Neural crest cell (in vitro differentiated cells): Measurements from ENCODE around the gene ADD2. TPM values are rescaled to one million over a fixed set of nuclear protein-coding genes. Genes with fewer than 3 reads are reported as not detected.

Experiments used
- DNase-seq: peaks from one replicate; pipeline ENCODE4 v3.0.0; 2021; ENCODE audit warnings: low read depth, mixed read lengths, low spot score
- H3K27ac Mint-ChIP-seq: one replicate; pipeline ENCODE4 v1.8.0; 2021; ENCODE audit warnings: mild to moderate bottlenecking, mixed read lengths; ENCODE audit not compliant: unreplicated experiment
- H3K27me3 Mint-ChIP-seq: 2 replicates; pipeline ENCODE4 v1.8.0; 2021; ENCODE audit warnings: low read depth, mild to moderate bottlenecking, mixed read lengths
- H3K36me3 Mint-ChIP-seq: 2 replicates; pipeline ENCODE4 v1.8.0; 2021; ENCODE audit warnings: low read depth, mild to moderate bottlenecking, mixed read lengths
- H3K4me1 Mint-ChIP-seq: 2 replicates; pipeline ENCODE4 v1.8.0; 2021; ENCODE audit warnings: mixed read lengths
- H3K4me3 Mint-ChIP-seq: one replicate; pipeline ENCODE4 v1.8.0; 2021; ENCODE audit warnings: mild to moderate bottlenecking, mixed read lengths
- H3K9me3 Mint-ChIP-seq: 2 replicates; pipeline ENCODE4 v1.8.0; 2021; ENCODE audit warnings: mixed read lengths
- total RNA-seq: library from RNA; stranded (reverse); gene quantifications from 2 replicates; pipeline ENCODE4 v1.2.1, GENCODE V29; 2021
- TF ChIP-seq, protein P1 (sequence below): fragments of 200-600 bp; sonication (generic); conservative IDR thresholded peaks from 2 replicates; pipeline ENCODE4 v1.5.0; 2021; ENCODE audit warnings: antibody characterized with exemption, mild to moderate bottlenecking

ADD2 gene
- total RNA-seq, 1 donor from 2014 or later: 31.8 TPM

DNA sequence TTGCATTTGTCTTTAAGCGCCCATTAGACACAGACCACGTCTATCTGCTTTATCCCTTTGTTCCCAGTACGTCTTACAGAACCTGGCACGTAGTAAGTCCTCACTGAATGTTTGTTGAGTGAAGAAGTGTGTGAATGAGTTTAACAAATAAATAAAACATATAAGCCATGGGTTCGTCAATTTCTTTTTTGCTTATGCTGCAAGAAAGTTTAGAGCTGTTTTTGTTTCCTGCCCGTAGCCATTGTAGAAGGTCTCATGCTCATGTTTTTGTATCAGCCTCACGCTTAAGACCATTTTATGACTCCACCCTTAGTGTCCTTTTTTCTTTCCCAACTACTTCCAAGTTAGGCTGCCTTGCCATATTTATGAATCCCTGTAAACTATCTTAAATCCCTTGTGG lies 2.5 kb downstream of the ADD2 start:
- no peak overlapping the region for H3K27ac Mint-ChIP-seq
- peak overlapping the region; percentile 32 for H3K4me3 Mint-ChIP-seq
- no peaks in the 10 kb centered on the region for H3K9me3 Mint-ChIP-seq
- no peak for DNase-seq
- TF ChIP-seq, protein P1, sequence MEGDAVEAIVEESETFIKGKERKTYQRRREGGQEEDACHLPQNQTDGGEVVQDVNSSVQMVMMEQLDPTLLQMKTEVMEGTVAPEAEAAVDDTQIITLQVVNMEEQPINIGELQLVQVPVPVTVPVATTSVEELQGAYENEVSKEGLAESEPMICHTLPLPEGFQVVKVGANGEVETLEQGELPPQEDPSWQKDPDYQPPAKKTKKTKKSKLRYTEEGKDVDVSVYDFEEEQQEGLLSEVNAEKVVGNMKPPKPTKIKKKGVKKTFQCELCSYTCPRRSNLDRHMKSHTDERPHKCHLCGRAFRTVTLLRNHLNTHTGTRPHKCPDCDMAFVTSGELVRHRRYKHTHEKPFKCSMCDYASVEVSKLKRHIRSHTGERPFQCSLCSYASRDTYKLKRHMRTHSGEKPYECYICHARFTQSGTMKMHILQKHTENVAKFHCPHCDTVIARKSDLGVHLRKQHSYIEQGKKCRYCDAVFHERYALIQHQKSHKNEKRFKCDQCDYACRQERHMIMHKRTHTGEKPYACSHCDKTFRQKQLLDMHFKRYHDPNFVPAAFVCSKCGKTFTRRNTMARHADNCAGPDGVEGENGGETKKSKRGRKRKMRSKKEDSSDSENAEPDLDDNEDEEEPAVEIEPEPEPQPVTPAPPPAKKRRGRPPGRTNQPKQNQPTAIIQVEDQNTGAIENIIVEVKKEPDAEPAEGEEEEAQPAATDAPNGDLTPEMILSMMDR: no peak
- no peaks in the 10 kb centered on the region for H3K36me3 Mint-ChIP-seq
- H3K27me3 Mint-ChIP-seq: peaks cover 50% of the 10 kb centered on the region
- H3K4me1 Mint-ChIP-seq: peaks cover 12% of the 10 kb centered on the region

DNA sequence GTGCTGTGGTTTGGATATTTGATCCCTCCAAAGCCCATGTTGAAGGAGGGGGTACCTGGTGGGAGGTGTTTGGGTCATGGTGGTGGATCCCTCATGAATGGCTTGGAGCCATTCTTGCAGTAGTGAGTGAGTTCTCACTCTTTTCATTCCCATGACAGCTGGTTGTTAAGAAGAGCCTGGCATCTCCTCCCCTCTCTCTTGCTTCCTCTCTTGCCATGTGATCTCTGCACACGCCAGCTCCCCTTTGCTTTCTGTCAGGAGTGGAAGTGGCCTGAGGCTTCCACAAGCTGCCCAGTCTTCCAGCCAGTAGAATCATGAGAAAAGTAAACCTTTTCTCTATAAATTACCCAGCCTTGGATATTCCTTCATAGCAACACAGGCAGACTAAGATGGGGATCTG lies 8.6 kb downstream of the ADD2 start:
- Mint-ChIP-seq H3K9me3 (no peaks in the 10 kb centered on the region), H3K27me3 (peaks cover 4% of the 10 kb centered on the region), H3K27ac (no peak overlapping the region)

DNA sequence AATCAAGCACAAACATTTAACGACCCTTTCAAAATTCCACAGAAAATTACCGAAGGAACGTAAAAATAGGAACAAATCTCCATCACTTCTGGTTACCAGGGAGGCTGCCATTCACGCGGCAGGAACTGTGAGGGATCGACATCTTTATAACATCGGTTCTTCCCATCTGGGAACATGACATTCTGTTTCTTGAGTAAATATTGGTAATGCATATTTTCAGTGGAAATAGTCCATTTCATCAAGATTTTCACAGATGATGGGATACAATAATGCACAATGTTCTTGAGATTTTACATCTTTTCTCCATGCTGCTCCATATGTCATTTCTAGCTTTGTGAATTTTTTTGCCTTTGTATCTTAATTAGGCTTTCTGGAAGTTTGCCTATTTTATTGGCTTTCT lies 10.0 kb downstream of the ADD2 start:
- Mint-ChIP-seq H3K27me3 (no peaks in the 10 kb centered on the region), H3K36me3 (no peaks in the 10 kb centered on the region), H3K4me1 (no peaks in the 10 kb centered on the region), H3K4me3 (no peak overlapping the region), H3K9me3 (no peaks in the 10 kb centered on the region), H3K27ac (no peak overlapping the region)
- TF ChIP-seq, protein P1: no peak
- DNase-seq: no peak

More for the DNA sequence above, 8.6 kb downstream of the ADD2 start:
- Mint-ChIP-seq H3K4me3 (no peak overlapping the region), H3K36me3 (no peaks in the 10 kb centered on the region), H3K4me1 (no peaks in the 10 kb centered on the region)
- DNase-seq: no peak
- TF ChIP-seq, protein P1: no peak

DNA sequence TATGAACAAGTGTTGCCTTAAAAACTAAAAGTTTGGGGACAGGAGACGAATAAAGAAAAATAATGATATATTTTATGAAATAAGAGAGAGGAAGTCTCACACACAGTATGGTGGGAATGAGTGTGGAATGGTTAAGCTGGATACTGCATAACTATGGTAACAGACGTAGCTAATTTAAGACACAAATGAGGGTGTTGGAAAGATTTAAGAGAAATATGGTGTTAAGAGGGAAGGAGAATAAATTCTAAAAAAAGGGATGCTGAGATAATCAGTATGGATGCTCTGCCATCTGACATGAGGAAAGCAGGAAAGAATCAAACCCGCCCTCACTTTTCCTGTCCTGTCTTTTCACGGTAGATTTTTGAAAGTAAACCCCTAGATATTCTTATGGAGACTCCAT lies 10.6 kb downstream of the ADD2 start:
- no peak for DNase-seq
- H3K27me3 Mint-ChIP-seq: no peaks in the 10 kb centered on the region
- H3K9me3 Mint-ChIP-seq: no peaks in the 10 kb centered on the region
- H3K36me3 Mint-ChIP-seq: no peaks in the 10 kb centered on the region
- no peak overlapping the region for H3K4me3 Mint-ChIP-seq
- no peaks in the 10 kb centered on the region for H3K4me1 Mint-ChIP-seq
- TF ChIP-seq, protein P1: no peak
- no peak overlapping the region for H3K27ac Mint-ChIP-seq

DNA sequence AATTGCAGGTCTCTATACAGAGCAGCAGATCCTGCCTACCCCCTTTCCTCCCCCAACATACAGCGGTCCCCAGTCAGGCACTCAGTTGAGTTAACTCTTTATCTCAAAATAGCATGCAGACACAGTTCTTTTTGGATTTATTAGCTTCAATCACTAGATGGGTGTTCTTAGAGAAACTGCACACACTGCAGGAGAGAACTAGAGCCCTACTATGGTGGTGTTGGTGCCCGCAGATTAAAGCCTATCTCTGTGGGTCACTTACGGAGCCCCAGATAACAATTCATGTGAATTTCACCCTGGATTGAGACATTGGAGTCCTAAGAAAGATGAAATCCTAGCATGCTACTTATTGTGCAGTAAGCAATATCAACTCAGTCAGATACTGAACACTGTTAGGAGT lies 11.9 kb downstream of the ADD2 start:
- no peaks in the 10 kb centered on the region for H3K27me3 Mint-ChIP-seq
- no peak overlapping the region for H3K27ac Mint-ChIP-seq
- no peak overlapping the region for H3K4me3 Mint-ChIP-seq
- H3K4me1 Mint-ChIP-seq: no peaks in the 10 kb centered on the region
- no peaks in the 10 kb centered on the region for H3K9me3 Mint-ChIP-seq
- DNase-seq: no peak
- no peaks in the 10 kb centered on the region for H3K36me3 Mint-ChIP-seq
- TF ChIP-seq, protein P1: no peak

DNA sequence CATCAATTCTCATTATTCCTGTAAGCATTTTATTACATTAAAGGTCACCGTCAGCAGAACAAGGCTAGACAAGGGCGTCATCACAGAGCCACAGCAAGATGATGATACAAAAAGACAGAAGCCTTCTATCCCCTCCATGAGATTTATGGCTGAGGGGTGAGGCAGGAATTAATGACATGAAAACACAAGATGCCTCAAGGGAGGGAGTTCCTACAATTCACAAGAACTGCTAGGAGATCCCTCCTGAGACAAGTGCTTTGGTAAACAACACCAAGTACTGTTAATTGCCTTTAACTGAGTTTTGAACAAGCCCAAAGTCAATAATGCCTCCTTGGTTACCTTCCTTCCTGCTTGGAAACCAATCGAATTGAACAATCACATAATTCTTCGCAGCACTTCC lies 14.1 kb downstream of the ADD2 start:
- H3K4me3 Mint-ChIP-seq: no peak overlapping the region
- H3K27me3 Mint-ChIP-seq: peaks cover 6% of the 10 kb centered on the region
- H3K9me3 Mint-ChIP-seq: no peaks in the 10 kb centered on the region
- H3K4me1 Mint-ChIP-seq: no peaks in the 10 kb centered on the region
- H3K27ac Mint-ChIP-seq: no peak overlapping the region
- TF ChIP-seq, protein P1: no peak
- no peaks in the 10 kb centered on the region for H3K36me3 Mint-ChIP-seq
- no peak for DNase-seq
